GM06990 (cell line): Measurements from ENCODE around the gene TBL3.
A peak's percentile ranks its signal among the peaks of the same experiment; 100 is the strongest.

Source experiments
- DNase-seq: peaks from one replicate; pipeline ENCODE4 v3.0.0-alpha.2; 2011; ENCODE audit not compliant: insufficient read length; ENCODE audit errors: extremely low read depth
- H3K27me3 ChIP-seq: replicated peaks from 2 replicates; pipeline ENCODE4 v1.6.0; 2011; ENCODE audit warnings: low read length; ENCODE audit not compliant: control insufficient read depth, insufficient read depth
- H3K36me3 ChIP-seq: 2 replicates; pipeline ENCODE4 v1.5.1; 2011; ENCODE audit warnings: low read length; ENCODE audit not compliant: control insufficient read depth, insufficient read depth
- H3K4me3 ChIP-seq: replicated peaks from 2 replicates; pipeline ENCODE4 v1.5.1; 2011; ENCODE audit warnings: low read depth, mild to moderate bottlenecking, control low read depth, low read length
- TF ChIP-seq, protein P1 (sequence below): IDR thresholded peaks from 2 replicates; pipeline ENCODE4 v1.5.1; 2011; ENCODE audit warnings: low read length, control low read depth, mild to moderate bottlenecking, inconsistent platforms; ENCODE audit not compliant: insufficient read depth, poor library complexity, severe bottlenecking

The TBL3 gene

DNA sequence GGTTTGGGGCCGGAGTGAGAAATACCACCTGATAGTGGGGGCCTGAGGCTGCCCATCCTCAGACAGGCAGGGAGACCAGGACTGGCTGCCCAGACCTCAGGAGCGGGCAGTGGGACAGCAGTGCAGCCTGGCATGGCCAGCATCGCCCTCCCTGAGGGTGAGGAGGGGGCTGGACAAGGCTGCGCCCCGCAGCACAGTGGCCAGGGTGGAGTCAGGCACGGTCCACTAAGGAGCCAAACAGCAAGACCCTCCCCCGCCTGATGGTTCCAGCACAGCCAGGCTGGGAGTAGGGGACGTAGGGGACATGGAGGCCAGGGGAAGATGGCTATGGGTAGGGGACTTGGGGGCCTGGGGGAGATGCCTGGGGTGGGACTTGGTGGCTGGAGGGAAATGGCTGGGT, 34.5 kb downstream of the TBL3 start:
- TF ChIP-seq, protein P1, sequence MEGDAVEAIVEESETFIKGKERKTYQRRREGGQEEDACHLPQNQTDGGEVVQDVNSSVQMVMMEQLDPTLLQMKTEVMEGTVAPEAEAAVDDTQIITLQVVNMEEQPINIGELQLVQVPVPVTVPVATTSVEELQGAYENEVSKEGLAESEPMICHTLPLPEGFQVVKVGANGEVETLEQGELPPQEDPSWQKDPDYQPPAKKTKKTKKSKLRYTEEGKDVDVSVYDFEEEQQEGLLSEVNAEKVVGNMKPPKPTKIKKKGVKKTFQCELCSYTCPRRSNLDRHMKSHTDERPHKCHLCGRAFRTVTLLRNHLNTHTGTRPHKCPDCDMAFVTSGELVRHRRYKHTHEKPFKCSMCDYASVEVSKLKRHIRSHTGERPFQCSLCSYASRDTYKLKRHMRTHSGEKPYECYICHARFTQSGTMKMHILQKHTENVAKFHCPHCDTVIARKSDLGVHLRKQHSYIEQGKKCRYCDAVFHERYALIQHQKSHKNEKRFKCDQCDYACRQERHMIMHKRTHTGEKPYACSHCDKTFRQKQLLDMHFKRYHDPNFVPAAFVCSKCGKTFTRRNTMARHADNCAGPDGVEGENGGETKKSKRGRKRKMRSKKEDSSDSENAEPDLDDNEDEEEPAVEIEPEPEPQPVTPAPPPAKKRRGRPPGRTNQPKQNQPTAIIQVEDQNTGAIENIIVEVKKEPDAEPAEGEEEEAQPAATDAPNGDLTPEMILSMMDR: no peak
- peaks cover 31% of the 10 kb centered on the region for H3K36me3 ChIP-seq
- H3K27me3 ChIP-seq: no peaks in the 10 kb centered on the region
- H3K4me3 ChIP-seq: no peak overlapping the region
- no peak for DNase-seq

DNA sequence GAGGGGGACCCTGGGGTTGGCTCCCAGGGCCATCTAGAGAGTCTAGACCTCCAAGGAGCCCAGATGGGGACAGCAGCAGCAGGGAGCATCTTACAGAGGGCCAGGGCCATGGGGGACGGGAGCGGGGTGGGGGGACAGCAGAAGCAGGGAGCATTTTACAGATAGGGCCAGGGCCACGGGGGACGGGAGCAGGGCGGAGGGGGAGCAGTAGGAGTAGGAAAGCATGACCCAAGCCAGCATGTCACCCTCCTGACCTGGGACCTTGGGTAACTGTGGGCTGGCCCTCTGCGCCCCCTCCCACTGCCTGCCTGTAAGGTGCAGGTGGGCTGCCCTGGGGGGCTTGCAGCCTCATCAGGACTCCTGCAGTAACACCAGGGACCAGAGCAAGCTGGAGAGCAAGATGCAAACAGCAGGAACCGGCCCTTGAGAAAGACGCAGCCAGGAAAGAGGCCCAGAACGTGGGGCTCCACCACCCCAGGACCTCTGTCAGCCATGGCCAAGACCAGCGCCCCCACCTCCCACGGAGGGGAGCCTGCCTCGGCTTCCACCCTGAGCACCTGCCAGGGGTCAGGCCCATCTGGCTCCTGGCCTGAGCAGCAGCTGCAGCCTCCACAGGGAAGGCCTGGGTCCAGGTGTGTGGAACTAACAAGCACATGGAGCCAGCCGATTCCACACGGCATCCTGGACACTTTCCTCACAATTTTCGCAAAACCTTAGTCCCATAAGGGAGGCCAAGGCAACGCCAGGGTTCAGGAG, 35.4 kb downstream of the TBL3 start:
- Histone ChIP-seq H3K4me3 (peak overlapping the region; percentile 68), H3K36me3 (peaks cover 22% of the 10 kb centered on the region), H3K27me3 (no peaks in the 10 kb centered on the region)
- DNase-seq: no peak
- TF ChIP-seq, protein P1: no peak

DNA sequence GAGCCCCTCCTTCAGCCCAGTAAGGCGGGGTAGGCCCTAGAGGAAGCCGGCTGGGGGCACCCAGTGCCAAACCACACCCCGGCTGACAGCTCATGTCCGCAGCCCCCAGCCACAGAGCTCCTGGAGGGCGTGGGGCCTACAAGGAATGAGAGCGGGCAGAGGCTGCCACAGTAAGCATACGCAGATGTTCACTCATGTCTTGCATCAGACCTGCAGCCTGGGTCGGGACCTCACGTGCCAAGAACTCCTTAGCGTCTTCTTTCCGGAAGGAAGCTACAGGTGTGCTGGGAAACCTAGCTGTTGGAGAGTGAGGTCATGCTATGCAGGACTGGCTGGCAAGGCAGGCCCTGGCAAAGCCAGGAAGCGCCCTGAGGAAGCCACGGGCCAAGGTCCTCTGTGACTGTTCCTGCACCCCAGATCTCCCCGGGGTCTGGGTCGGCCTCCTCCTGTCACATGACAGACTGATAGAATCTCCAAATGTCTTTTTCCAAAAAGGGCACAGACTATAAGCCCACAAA, 36.2 kb downstream of the TBL3 start:
- DNase-seq: no peak
- TF ChIP-seq, protein P1: no peak

DNA sequence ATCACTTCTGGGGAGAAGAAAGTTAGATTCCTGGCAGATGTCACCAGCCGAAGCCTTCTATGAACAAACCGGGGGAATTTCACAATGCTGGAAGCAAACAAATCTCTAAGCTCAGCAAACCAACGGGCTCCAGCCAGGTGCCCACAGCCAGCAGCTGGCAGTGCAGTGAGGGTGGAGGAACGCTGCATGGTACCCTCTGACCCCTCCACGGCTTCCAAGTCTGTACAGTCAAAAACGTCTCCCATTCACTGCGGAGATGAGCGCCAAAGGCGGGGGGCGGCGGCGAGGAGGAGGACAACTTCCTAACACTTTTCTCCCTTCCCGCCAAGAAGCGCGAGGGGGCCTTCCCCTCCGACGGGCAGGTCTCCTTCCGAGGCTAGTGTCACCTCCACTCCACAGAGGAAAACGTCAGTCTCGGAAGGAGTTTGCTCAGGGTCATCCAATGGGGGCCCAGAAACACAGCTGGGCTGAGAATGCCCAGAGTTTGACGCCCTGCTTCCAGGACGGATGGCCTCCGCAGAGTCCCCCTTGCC, 36.8 kb downstream of the TBL3 start:
- no peaks in the 10 kb centered on the region for H3K27me3 ChIP-seq
- peak overlapping the region; percentile 68 for H3K4me3 ChIP-seq
- DNase-seq: no peak

More for the DNA sequence above, 36.2 kb downstream of the TBL3 start:
- Histone ChIP-seq H3K4me3 (peak overlapping the region; percentile 68), H3K36me3 (peaks cover 13% of the 10 kb centered on the region), H3K27me3 (no peaks in the 10 kb centered on the region)

DNA sequence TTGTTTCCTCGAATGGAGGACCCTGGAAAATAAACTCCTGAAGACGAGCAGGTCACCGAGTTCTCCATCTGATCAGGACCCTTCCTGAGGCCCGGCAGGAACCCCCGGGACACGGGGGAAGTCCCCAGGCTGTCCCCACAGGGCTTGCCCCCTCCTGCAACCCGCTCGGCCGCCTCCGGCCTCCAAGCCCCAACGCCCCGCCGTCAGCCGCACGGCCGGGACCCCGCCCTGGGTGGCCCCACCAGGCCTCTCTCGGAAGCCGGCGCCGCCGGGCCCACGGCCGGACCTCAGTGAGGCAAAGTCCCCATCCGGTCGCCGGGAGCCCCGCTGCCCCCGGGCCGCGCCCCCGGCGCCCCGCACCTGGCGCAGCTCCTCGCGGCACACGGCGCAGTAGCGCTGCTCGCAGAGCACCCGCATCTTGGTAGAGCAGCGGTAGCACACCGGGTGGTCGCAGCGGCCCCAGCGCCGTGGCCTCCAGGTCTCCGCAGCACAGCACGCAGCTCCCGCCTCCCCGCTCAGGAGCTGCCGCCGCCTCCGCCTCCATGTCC, 37.4 kb downstream of the TBL3 start:
- Histone ChIP-seq H3K36me3 (peaks cover 7% of the 10 kb centered on the region), H3K4me3 (peak overlapping the region; percentile 68), H3K27me3 (no peaks in the 10 kb centered on the region)
- TF ChIP-seq, protein P1: no peak
- DNase-seq: no peak

More for the DNA sequence above, 36.8 kb downstream of the TBL3 start:
- H3K36me3 ChIP-seq: peaks cover 7% of the 10 kb centered on the region
- TF ChIP-seq, protein P1: no peak
